T-cell (primary cell): ENCODE results near the gene SRRM4. TPM values are rescaled to one million over a fixed set of nuclear protein-coding genes. Genes with fewer than 3 reads are reported as not detected.

ENCODE experiments used
- ATAC-seq, 4 experiments: fragments of 200-7000 bp in 3 of 4; fragments of 150-1000 bp in 1 of 4; cut with Tn5 transposase; replicated peaks in 1 of 4; 1 replicate in 3 of 4; 2 replicates in 1 of 4; pipeline ENCODE4 v1.10.0; 2021; ENCODE audit warnings: moderate library complexity in 3 of 4, mild to moderate bottlenecking in 2 of 4, moderate number of reproducible peaks in 1 of 4
- CTCF ChIA-PET, 2 donors: fragments of 300-600 bp; sonication (Branson Sonifier 250); formaldehyde crosslinking; loops; one replicate each; lab custom pipeline; 2022; ENCODE audit warnings: antibody characterized with exemption in 2 of 2; lab: Charles Lee
- POLR2A ChIA-PET, 2 donors: fragments of 300-600 bp; sonication (Branson Sonifier 250); formaldehyde crosslinking; loops; one replicate each; lab custom pipeline; 2022; ENCODE audit warnings: antibody characterized with exemption in 2 of 2; lab: Charles Lee
- DNase-seq, 35 experiments: peaks; one replicate each; pipeline versions ENCODE4 v3.0.0 to v3.0.0-alpha.2; 2013 to 2023
- H3K27ac ChIP-seq: one replicate; pipeline ENCODE4 v1.5.1; 2013; ENCODE audit warnings: low read length
- H3K27me3 ChIP-seq, 2 experiments: replicated peaks in 1 of 2; 1 replicate in 1 of 2; 2 replicates in 1 of 2; pipeline versions ENCODE4 v1.6.1 to v1.7.0; 2013; ENCODE audit warnings: low read length in 1 of 2, mixed read lengths in 1 of 2; ENCODE audit not compliant: control insufficient read depth in 2 of 2, insufficient read depth in 2 of 2; ENCODE audit errors: extremely low read depth in 1 of 2
- H3K36me3 ChIP-seq, 2 donors: 1 replicate in 1 of 2; 2 replicates in 1 of 2; pipeline versions ENCODE4 v1.6.1 to v1.7.0; 2013; ENCODE audit warnings: low read length in 1 of 2; ENCODE audit not compliant: control insufficient read depth in 2 of 2, insufficient read depth in 1 of 2; ENCODE audit errors: extremely low read depth in 1 of 2
- H3K4me1 ChIP-seq, 2 experiments: 1 replicate in 1 of 2; 2 replicates in 1 of 2; pipeline versions ENCODE4 v1.6.1 to v1.7.0; 2013; ENCODE audit warnings: low read length in 2 of 2, mixed read lengths in 1 of 2; ENCODE audit not compliant: insufficient read depth in 2 of 2, control insufficient read depth in 1 of 2; ENCODE audit errors: extremely low read depth in 1 of 2
- H3K4me3 ChIP-seq, 2 donors: 1 replicate in 1 of 2; 2 replicates in 1 of 2; pipeline versions ENCODE4 v1.5.1 to v1.7.0; 2013; ENCODE audit warnings: mild to moderate bottlenecking in 2 of 2, low read length in 1 of 2, moderate library complexity in 1 of 2; ENCODE audit not compliant: control insufficient read depth in 1 of 2; ENCODE audit errors: extremely low read depth in 1 of 2
- H3K9me3 ChIP-seq: 2 replicates; pipeline ENCODE4 v1.7.0; 2013
- H3K27ac Mint-ChIP-seq, 2 donors: one replicate each; pipeline ENCODE4 v1.8.0; 2020 to 2021; ENCODE audit warnings: mild to moderate bottlenecking in 2 of 2, mixed read lengths in 2 of 2
- H3K27me3 Mint-ChIP-seq, 2 donors: one replicate each; pipeline ENCODE4 v1.8.0; 2021 to 2022; ENCODE audit warnings: mixed read lengths in 2 of 2
- H3K36me3 Mint-ChIP-seq: one replicate; pipeline ENCODE4 v1.8.0; 2021; ENCODE audit warnings: mixed read lengths
- H3K4me1 Mint-ChIP-seq, 3 donors: one replicate each; pipeline ENCODE4 v1.8.0; 2020 to 2022; ENCODE audit warnings: mixed read lengths in 3 of 3, mild to moderate bottlenecking in 1 of 3
- H3K4me3 Mint-ChIP-seq, 3 donors: one replicate each; pipeline ENCODE4 v1.8.0; 2020 to 2022; ENCODE audit warnings: mild to moderate bottlenecking in 3 of 3, mixed read lengths in 3 of 3, moderate library complexity in 3 of 3
- H3K9me3 Mint-ChIP-seq, 3 donors: one replicate each; pipeline ENCODE4 v1.8.0; 2020 to 2022; ENCODE audit warnings: mixed read lengths in 3 of 3
- WGBS: methylation state at CpG from one replicate; pipeline ENCODE4 v1.1.5; 2013; ENCODE audit warnings: missing lambda C conversion rate; ENCODE audit not compliant: insufficient coverage; 5-methylcytosine and 5-hydroxymethylcytosine counted together
- total RNA-seq, 35 experiments: library from RNA in 6 of 35; stranded (reverse) in 6 of 35; fragments of 120-200 nt in 1 of 35; gene quantifications; one replicate each; pipeline versions ENCODE4 v1.2.1 to v1.2.4 and lab custom pipeline; 2013 to 2026

Gene SRRM4
- total RNA-seq, 5 donors from 2014 or later (not counting 1 experiment from before 2014, with no cell fraction given) = not detected

DNA sequence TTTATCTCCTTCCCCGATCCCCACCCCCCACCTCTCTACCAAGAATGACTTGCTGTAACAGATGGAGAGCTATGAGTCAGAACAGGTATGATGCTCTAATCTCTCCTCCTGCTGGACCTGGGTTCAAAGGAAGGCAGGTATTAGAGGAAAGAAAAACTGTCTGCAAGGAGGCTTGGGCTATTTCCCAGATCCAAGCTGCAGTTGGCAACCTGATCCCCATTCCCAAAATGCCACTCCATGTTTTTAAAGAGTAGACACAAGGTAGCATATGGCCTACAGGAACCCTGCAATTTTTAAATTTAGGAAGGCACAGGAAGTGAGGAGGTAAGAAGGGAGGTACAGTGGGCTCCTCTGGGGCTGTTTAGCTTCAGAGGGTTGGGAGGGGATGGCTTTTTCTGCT lies 33.0 kb downstream of the SRRM4 start:
- no peaks in the 10 kb centered on the region for H3K4me1 Mint-ChIP-seq
- H3K4me3 Mint-ChIP-seq = no peak overlapping the region
- ATAC-seq (no peak), DNase-seq (no peak)
- no peak overlapping the region for H3K4me3 ChIP-seq
- H3K27ac Mint-ChIP-seq = no peak overlapping the region
- no peaks in the 10 kb centered on the region for H3K36me3 ChIP-seq
- ChIA-PET POLR2A (no interaction called here), CTCF (no interaction called here)
- no peak overlapping the region for H3K27ac ChIP-seq
- peaks cover 10 to 15% (median 14%) of the 10 kb centered on the region in 3 donors for H3K9me3 Mint-ChIP-seq
- no peaks in the 10 kb centered on the region for H3K9me3 ChIP-seq
- H3K4me1 ChIP-seq = no peaks in the 10 kb centered on the region
- H3K27me3 Mint-ChIP-seq = peaks cover 5 to 22% of the 10 kb centered on the region in 2 donors
- peaks cover 0 to 1% of the 10 kb centered on the region in 2 experiments for H3K27me3 ChIP-seq
- no peaks in the 10 kb centered on the region for H3K36me3 Mint-ChIP-seq
- WGBS = no CpG with 5 or more reads among the region's 1 CpG

DNA sequence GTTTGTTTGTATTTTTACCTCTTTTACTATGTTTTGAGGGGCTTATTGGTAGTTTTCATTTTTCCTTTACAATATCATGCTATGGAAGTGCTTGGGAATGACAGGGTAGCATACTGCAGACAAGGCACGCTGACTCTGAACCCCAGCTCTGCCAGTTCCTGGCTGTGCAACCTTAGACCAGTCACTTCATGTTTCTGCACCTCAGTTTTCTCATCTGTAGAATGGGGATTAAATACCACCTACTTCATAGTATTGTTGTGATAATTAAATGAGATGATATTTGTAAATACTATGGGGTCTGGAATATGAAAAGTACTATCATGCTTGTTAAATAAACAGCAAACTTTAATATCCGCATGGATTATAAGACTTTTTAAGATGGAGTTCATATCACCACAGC lies 35.4 kb downstream of the SRRM4 start:
- H3K36me3 Mint-ChIP-seq = no peaks in the 10 kb centered on the region
- DNase-seq (no peak), ATAC-seq (no peak)
- Histone ChIP-seq H3K4me3 (no peak overlapping the region), H3K9me3 (no peaks in the 10 kb centered on the region), H3K36me3 (no peaks in the 10 kb centered on the region), H3K4me1 (no peaks in the 10 kb centered on the region), H3K27me3 (peaks cover 0 to 3% of the 10 kb centered on the region in 2 experiments), H3K27ac (no peak overlapping the region)
- CTCF ChIA-PET = no interaction called here
- H3K27me3 Mint-ChIP-seq = peaks cover 6 to 33% of the 10 kb centered on the region in 2 donors
- WGBS = no CpG with 5 or more reads among the region's 2 CpGs
- no peak overlapping the region for H3K27ac Mint-ChIP-seq
- no peaks in the 10 kb centered on the region for H3K4me1 Mint-ChIP-seq
- H3K9me3 Mint-ChIP-seq = peaks cover 16 to 20% (median 18%) of the 10 kb centered on the region in 3 donors
- POLR2A ChIA-PET = no interaction called here
- no peak overlapping the region for H3K4me3 Mint-ChIP-seq

DNA sequence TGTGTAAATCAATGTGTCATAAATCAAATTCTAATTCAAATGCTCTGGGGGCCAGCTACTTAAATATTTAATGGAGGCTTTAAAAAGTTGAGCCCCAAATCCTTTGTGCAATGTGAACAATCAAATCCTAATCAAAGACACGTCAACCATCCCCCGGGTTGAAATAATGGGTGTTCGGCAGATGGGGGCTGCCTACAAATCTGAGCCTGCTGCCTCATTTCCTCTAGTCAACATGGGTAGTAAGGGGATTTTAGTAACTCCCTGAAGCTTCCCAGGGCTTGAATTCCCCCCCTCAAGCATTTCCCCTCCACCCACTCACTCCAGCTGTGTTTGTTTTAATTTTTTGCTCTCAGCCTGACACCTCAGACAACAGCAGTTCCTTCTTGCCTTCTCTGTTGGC lies 37.8 kb downstream of the SRRM4 start:
- Histone ChIP-seq H3K27ac (no peak overlapping the region), H3K36me3 (no peaks in the 10 kb centered on the region), H3K4me1 (no peaks in the 10 kb centered on the region), H3K9me3 (no peaks in the 10 kb centered on the region), H3K4me3 (no peak overlapping the region), H3K27me3 (peaks cover 0 to 3% of the 10 kb centered on the region in 2 experiments)
- peaks cover 9 to 14% (median 12%) of the 10 kb centered on the region in 3 donors for H3K9me3 Mint-ChIP-seq
- DNase-seq = no peak
- ChIA-PET POLR2A (no interaction called here), CTCF (no interaction called here)
- peaks cover 6 to 25% of the 10 kb centered on the region in 2 donors for H3K27me3 Mint-ChIP-seq
- no peaks in the 10 kb centered on the region for H3K4me1 Mint-ChIP-seq
- no peaks in the 10 kb centered on the region for H3K36me3 Mint-ChIP-seq
- ATAC-seq = no peak
- no CpG with 5 or more reads among the region's 3 CpGs for WGBS
- H3K4me3 Mint-ChIP-seq = no peak overlapping the region
- H3K27ac Mint-ChIP-seq = no peak overlapping the region

DNA sequence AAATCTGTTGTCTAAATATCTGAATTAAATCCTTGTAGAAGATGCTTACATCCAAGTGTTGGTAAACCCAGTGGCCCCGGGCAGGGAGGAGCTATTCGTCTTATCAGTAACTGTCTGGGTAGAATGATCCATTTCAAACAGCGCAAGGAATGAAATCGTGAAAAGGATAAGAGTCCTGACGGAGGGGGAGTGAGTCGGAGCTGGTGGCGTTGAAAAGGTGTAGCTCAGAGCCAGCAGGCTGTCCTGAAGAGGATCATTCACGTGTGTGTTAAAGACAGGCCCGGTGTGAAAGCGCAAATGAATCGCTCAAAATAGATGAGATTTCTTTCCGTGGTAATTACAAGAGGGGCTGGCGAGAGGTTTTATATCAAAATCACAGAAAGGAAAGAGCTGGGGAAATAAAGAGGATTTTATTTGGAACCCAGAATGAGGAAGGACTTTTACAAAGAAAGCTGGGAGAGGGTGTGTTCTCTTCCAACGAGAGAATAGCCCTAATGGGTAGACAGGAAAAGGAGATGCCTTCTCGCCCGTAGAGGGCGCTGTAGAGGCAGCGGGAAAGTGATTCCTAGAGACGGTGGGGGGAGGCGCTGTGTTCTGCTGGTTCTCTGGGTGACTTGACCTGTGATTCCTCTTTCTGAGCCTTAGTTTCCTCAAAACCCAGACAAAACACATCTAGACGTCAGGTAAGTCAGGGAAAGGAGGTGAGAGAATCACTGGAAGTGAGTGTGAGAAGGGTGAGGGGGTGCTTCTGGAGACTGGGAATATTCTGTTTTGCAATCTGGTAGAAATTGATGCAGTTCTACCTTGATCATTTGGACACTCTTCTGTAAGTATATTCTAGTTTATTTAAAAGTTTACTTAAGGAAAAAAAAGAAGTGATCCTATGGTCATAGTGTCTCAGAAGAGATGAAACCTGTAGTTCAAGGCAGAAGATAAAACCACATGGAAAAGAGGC lies 39.3 kb downstream of the SRRM4 start:
- no peak overlapping the region for H3K27ac Mint-ChIP-seq
- WGBS = 31% methylated on average over 16 of the region's 21 CpGs

DNA sequence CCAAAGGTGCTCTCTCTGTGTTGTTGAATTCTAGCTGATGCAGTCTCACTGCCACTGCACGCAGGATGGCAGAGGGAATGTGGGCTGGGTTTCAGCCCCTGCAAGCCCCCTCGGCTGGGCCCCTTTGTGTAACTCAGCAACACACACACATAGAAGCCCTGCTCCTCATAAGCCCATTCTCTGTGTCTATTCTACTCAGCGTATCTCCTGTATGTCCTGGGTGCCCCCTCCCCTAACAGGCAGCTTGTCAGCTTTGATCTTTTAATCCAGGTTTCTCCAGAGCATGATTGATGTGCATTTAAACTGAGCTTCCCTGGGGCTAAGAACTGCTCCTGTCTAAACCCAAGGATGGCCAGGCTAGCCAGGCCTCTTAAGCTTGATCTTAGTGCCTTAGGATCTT lies 43.0 kb downstream of the SRRM4 start:
- Histone ChIP-seq H3K4me1 (no peaks in the 10 kb centered on the region), H3K4me3 (no peak overlapping the region), H3K27ac (no peak overlapping the region), H3K36me3 (no peaks in the 10 kb centered on the region), H3K27me3 (peaks cover 0 to 3% of the 10 kb centered on the region in 2 experiments), H3K9me3 (no peaks in the 10 kb centered on the region)
- Mint-ChIP-seq H3K36me3 (no peaks in the 10 kb centered on the region), H3K27ac (no peak overlapping the region), H3K4me1 (no peaks in the 10 kb centered on the region), H3K4me3 (no peak overlapping the region), H3K27me3 (peaks cover 3 to 11% of the 10 kb centered on the region in 2 donors), H3K9me3 (peaks cover 10 to 18% (median 16%) of the 10 kb centered on the region in 3 donors)
- CTCF ChIA-PET = no interaction called here
- POLR2A ChIA-PET = no interaction called here
- no peak for ATAC-seq
- 76% methylated on average over 2 of the region's 3 CpGs for WGBS
- DNase-seq = no peak

More for the DNA sequence above, 39.3 kb downstream of the SRRM4 start:
- no peaks in the 10 kb centered on the region for H3K9me3 ChIP-seq
- peaks cover 9 to 14% (median 12%) of the 10 kb centered on the region in 3 donors for H3K9me3 Mint-ChIP-seq
- no peaks in the 10 kb centered on the region for H3K36me3 Mint-ChIP-seq
- H3K4me3 ChIP-seq = no peak overlapping the region
- DNase-seq (no peak), ATAC-seq (no peak)
- no peaks in the 10 kb centered on the region for H3K36me3 ChIP-seq
- ChIA-PET POLR2A (no interaction called here), CTCF (no interaction called here)
- no peaks in the 10 kb centered on the region for H3K4me1 Mint-ChIP-seq
- no peak overlapping the region for H3K27ac ChIP-seq
- peaks cover 0 to 3% of the 10 kb centered on the region in 2 experiments for H3K27me3 ChIP-seq
- H3K4me3 Mint-ChIP-seq = no peak overlapping the region
- peaks cover 6 to 25% of the 10 kb centered on the region in 2 donors for H3K27me3 Mint-ChIP-seq
- no peaks in the 10 kb centered on the region for H3K4me1 ChIP-seq

DNA sequence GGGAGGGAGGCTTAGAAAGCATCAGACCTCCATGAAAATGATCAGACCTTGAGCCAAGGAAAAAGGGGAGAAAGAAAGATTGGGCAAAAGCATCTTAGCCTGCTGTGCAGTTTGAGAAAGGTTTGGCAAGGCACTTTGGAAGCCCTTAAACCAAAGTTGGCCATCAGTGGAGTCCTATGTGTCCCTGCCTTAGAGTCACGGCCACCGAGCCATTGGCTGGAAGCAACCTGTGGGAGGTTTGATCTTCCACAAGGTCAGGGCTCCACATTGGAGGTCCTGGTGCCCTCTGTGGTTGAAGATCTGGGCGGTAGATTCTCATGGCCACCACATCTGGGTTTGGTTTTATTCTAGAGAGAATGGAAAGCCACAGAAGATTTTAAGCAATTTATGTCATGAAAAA lies 44.4 kb downstream of the SRRM4 start:
- no peaks in the 10 kb centered on the region for H3K4me1 Mint-ChIP-seq
- Histone ChIP-seq H3K27me3 (no peaks in the 10 kb centered on the region), H3K9me3 (no peaks in the 10 kb centered on the region), H3K27ac (no peak overlapping the region), H3K4me1 (no peaks in the 10 kb centered on the region), H3K36me3 (no peaks in the 10 kb centered on the region), H3K4me3 (no peak overlapping the region)
- ChIA-PET CTCF (no interaction called here), POLR2A (no interaction called here)
- no peaks in the 10 kb centered on the region for H3K36me3 Mint-ChIP-seq
- no peak overlapping the region for H3K4me3 Mint-ChIP-seq
- peaks cover 0 to 4% of the 10 kb centered on the region in 2 donors for H3K27me3 Mint-ChIP-seq
- no CpG with 5 or more reads among the region's 3 CpGs for WGBS
- H3K27ac Mint-ChIP-seq = no peak overlapping the region
- DNase-seq (no peak), ATAC-seq (no peak)
- peaks cover 5 to 16% (median 11%) of the 10 kb centered on the region in 3 donors for H3K9me3 Mint-ChIP-seq
